HG02678 (cell line): ENCODE measurements around the gene THOP1.

ENCODE experiments used
- ATAC-seq: cut with Tn5 transposase; IDR thresholded peaks from one replicate; pipeline ENCODE4 v1.9.1; 2021; ENCODE audit warnings: mild to moderate bottlenecking, moderate library complexity; ENCODE audit not compliant: unreplicated experiment

THOP1 gene

DNA sequence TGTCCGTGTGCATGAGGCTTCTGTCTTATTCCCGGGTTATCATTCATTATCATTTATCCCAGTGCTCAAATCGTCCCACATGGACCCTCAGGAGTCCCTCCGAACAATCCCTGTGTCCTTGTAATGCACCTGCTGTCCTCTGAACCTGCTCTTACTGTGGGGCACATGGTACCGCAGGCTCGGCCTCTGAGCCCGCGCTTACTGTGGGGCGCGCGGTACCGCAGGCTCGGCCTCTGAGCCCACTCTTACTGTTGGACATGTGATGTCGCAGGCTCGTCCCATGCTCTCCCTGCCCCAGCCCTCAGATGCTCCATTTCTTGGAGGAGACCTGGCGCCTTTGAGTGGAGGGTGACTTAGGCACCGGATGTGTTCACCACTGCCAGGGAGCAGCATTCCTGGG, 17.5 kb downstream of the THOP1 start:
- no peak for ATAC-seq

DNA sequence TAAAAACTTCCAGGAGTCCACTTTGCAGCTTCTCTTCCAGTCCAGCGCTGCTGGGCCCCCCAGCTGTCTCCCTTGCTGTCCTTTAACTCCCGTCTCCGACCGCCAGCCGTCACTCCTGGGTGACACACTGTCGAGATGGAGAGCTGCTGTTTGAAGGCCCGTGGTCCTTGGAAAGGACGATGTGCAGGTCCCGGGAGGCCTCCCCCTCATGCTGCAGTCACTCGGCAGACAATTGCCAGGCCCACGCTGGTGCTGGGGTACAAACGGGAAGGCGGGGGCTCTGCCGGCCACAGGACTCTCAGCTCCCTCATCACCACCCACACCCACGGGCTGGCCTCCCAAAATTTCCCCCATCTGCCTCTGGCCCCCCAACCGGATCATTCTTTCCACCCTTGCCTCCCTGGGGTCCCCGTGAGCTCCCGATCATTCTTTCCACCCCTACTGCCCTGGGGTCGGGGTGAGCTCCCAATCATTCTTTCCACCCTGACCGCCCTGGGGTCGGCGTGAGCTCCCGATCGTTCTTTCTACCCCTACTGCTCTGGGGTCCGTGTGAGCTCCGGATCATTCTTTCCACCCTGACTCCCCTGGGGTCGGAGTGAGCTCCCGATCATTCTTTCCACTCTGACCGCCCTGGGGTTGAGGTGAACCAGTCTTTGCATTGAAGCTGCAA, 18.3 kb downstream of the THOP1 start:
- ATAC-seq = no peak

DNA sequence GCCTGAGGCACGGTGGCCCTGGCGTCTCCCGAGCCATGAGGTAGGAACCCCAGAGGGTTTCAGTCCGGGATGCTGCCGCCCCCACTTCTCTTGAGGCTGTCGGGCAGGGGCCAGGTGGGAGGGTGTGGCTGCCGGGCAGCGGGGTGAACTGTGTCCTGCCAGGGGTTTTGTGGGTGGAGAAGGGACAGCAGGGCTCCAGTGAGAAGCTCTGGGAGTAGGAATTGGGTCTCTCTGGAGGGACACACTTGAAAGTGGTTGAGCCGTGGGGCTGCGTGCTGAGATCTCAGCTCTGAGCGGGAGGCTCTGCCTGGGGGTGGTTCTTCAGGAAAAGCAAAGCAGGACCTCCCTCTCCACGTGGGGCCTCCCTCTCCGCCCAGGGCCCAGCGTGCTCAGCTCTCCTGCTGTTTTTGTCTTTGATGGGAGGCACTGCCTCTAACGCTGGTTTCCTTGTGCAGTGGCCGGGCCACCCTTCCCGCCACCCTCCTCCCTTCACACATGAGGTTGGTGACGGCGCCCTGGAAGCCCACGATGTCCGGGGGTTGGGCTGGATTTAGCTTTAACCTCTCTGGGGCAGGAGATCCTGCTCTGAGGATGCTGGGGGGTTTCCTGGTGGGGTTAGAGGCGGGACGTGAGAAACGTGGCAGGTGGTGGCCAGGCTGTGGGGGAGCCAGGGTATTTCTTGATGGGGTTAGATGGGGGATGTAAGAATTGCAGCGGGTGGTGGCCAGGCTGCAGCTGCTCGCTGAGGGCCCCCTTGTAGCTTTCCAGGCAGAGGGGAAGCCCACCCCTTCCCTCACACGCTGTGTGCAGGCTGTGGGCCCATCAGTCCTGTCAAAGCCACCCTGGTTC, 19.1 kb downstream of the THOP1 start:
- no peak for ATAC-seq

DNA sequence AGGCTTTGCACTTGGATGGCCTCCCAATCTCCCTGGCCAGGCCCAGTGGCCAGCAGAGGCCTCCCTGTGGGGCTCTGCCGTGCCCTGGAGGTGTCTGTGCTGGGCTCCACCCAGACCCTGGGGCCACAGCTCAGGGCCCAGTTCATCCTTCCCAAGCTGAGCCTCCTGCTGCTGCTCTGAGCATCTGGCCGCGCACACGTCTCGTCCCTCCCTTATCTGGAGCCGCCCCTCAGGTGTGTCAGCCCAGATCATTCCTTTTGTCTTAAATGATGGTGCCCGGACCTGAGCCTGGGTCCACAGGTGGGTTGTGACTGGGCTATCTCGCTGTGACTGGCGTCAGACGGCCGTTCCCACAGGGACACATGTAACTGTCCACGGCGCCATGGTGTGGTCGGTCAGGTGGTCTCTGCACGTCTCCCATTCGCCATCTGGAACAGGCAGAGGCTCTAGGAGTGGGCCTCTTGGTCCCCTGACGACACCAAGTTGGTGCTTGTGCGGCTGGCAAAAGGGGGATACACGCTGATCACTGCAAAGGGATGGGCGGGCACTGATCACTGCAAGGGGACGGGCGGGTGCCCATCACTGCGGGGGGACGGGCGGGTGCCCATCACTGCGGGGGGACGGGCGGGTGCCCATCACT, 20.1 kb downstream of the THOP1 start:
- no peak for ATAC-seq

DNA sequence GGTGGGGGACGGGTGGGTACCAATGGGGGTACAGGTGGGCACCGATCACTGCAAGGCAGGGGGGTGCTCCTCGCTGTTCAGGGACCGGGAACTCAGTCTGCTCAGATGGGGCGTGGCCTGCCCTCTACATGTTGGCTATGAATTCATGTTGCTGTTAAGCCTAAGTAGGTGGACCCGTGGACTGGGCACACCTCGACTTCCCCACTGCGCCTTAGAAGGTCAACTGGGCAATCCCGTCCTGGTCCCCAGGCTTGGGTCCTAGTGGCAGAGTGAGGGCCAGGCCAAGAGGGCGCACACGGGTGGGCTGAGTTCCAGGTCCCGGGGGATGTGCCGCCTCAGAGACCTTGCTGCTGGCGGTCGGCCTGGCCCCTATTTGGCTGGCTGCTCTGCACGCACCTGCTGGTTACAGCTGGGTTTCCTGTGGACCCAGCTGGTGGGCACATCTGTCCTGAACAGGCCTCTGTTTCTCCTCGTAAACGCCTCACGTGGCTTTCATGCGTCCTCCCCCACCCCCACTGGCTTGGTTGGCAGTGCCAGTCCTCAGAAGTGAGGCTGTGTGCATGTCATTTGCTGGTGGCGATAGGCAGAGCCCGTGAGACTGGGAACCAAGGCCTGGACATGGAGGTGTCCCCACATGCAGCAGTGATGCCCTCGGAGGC, 20.8 kb downstream of the THOP1 start:
- no peak for ATAC-seq

DNA sequence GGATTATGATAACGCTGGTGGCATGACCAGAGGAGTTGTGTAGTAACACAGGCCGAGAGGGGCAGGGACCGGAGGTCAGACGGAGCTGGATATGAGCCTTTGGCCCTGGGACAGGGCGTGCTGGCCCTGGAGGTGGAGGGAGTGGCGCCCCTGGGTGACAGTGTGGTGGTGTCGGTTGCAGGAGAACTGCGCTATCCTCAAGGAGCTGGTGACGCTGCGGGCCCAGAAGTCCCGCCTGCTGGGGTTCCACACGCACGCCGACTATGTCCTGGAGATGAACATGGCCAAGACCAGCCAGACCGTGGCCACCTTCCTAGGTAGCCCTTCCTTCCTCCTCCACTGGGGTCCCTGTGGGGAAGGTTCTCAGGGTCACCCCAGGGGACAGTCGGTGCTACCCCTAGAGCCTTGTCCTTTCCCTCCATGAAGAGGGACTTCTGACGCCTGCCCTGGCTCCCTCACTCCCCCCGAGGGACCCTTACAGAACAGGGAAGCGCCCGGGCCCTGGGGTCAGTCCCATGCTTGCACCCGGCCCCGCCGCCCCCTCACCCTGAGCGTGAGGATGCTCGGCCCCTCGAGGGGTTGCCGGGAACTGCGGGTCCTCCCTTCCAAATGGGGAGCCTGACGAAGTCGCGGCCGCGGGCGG, 21.6 kb downstream of the THOP1 start:
- no peak for ATAC-seq

DNA sequence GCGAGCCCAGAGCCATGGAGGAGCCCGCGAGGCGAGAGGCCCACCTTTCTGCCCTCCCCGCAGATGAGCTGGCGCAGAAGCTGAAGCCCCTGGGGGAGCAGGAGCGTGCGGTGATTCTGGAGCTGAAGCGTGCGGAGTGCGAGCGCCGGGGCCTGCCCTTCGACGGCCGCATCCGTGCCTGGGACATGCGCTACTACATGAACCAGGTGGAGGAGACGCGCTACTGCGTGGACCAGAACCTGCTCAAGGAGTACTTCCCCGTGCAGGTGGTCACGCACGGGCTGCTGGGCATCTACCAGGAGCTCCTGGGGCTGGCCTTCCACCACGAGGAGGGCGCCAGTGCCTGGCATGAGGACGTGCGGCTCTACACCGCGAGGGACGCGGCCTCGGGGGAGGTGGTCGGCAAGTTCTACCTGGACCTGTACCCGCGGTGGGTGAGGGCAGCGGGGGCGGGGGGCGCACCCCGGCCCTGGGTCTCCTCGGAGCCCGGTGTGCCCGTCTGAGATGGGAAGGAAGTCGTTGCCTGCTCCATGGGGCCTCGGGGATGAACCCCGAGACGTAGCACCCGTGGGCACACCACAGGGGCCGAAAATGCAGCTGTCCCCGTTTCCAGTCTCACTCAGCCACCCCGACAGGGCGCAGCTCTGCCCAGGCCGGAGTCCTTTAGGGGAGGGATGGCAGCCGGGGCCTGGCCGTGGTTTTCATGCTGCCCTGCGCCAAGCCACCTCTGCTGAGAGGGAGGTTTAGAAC, 22.3 kb downstream of the THOP1 start:
- ATAC-seq = no peak

DNA sequence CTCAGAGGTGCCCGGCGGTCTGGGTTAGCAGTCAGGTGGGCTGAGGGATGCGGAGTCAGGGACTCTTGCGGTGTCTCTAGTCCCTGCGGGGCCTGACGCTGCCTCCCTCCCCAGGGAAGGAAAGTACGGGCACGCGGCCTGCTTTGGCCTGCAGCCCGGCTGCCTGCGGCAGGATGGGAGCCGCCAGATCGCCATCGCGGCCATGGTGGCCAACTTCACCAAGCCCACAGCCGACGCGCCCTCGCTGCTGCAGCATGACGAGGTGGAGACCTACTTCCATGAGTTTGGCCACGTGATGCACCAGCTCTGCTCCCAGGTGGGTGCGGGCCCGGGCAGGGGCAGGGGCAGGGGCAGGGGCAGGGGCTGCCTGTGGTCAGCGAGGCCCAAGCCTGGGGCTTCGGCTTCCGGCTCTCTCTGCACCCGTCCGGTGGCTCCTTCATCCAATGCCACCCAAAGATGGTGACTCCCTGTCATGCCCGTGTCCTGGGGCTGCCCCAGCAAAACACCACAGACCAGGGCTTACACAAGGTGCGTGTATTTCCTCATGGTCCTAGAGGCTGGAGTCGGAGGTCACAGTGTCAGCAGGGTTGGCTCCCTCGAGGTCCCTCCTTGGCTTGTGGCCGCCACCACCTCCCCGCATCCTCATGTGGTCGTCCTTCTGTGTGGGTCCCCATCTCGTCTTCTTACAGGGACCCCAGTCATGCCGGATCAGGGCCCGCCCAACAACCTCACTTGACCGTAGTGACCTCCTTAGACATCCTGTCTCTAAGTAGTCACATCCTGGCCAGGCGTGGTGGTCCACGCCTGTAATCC, 23.0 kb downstream of the THOP1 start:
- no peak for ATAC-seq

DNA sequence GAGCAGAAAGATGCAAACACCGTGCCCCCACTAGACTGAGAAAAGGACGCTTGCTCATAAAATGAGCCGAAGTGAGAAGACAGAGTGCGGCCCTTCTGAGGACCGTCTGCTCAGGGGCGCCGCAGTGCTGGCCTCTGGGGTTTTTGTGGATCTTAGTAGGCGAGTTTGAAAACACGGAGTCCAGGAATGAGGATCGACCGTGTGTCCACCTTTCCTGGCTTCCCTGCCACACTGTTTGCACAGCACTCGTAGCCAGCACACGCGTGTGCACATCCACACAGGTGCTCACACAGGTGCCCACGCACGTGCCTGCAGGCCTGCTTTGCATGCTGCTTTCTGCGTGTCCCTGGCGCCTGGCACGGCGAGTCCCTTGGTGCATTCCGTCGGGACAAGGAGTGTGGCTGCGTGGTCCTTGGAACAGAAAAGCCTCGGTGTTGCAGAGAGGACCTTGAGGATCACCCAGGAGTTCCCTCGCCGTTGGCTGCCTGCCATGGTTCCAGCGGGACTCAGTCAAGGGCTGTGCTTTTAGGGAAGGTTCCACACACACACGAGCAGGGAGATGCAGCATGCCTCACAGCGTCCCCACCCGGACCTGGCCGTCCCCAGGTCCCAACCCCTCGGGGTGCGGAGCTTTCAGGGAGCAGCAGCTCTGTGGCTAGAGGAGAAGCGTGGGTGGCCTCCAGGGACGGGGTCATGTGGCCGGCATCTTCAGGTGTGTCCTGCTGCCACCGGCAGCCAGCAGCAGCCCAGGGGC, 24.3 kb downstream of the THOP1 start:
- ATAC-seq = no peak

DNA sequence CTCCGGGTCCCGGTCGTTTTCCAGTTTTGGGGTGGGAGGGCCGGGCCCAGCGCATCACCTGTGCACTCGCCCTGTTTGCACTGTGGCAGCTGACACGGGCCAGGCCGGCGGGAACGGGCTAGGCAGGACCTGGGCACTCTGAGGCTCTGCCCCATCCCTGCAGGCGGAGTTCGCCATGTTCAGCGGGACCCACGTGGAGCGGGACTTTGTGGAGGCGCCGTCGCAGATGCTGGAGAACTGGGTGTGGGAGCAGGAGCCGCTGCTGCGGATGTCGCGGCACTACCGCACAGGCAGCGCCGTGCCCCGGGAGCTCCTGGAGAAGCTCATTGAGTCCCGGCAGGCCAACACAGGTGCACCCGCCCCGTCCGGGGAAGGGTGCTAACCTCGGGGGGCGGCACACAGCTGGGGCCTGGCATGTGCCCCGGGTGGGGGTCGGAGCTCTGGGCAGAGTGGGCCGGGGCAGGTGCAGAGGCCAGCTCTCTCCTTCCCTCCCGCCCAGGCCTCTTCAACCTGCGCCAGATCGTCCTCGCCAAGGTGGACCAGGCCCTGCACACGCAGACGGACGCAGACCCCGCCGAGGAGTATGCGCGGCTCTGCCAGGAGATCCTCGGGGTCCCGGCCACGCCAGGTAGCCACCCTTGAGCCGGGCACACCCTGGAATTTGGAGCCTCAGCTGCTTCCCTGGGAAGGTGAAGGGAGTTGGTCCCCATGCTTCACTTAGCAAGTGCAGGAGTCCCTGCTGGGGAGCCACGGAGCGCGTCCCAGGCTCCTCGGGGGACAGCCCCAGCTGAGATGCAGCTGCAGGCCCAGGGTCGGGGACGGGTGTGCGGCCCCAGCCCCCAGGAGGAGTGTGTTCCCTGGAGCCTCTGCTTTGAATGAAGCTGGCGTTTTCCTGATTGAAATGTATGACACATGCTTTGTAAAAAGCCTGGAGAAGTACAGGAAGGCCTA, 25.1 kb downstream of the THOP1 start:
- ATAC-seq = no peak

DNA sequence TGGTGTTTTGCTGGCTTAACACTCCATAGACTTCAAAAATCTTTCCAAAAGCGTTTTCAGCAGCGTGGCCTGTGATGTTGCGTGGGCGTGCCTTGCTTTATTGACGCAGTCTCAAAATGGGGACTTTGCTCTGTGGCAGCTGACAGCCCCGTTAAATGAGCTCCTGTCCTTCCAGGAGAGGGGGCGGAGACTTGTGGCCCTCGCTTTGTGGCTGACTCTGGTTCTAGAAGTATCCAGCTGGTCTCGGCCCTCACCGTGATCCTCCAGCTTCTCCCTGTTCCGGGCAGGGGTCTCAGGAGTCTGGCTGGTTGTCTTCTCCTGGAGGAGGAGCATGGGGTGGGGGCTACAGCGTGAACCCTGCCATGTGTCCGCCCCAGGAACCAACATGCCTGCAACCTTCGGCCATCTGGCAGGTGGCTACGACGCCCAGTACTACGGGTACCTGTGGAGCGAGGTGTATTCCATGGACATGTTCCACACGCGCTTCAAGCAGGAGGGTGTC, 26.0 kb downstream of the THOP1 start:
- no peak for ATAC-seq

DNA sequence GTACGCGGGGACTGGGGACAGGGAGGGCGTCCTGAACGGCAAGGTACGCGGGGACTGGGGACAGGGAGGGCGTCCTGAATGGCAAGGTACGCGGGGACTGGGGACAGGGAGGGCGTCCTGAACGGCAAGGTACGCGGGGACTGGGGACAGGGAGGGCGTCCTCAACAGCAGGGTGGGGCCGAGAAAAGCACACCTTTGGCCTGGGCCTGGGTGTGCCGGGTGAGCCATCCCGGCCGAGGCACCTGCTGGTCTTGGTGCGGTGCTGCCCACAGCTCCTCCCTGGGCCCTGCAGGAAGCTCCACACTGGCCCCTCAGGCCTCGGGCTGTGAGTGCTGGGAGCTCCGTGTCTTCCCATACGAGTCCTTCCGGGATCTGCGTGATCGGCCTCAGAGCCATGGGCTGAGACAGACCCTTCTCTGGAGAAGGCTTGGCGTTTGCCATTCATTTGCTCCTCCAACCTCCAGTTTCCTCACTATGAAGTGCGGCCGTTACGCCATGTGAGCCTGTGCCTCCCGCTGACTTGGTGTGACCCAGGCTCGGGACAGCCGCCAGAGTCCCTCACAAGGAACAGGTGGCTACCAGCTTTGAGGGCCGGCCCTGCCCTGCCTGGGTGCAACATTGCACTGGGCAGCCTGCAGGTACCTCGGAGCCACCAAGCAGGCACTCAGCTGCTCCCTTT, 26.6 kb downstream of the THOP1 start:
- no peak for ATAC-seq

DNA sequence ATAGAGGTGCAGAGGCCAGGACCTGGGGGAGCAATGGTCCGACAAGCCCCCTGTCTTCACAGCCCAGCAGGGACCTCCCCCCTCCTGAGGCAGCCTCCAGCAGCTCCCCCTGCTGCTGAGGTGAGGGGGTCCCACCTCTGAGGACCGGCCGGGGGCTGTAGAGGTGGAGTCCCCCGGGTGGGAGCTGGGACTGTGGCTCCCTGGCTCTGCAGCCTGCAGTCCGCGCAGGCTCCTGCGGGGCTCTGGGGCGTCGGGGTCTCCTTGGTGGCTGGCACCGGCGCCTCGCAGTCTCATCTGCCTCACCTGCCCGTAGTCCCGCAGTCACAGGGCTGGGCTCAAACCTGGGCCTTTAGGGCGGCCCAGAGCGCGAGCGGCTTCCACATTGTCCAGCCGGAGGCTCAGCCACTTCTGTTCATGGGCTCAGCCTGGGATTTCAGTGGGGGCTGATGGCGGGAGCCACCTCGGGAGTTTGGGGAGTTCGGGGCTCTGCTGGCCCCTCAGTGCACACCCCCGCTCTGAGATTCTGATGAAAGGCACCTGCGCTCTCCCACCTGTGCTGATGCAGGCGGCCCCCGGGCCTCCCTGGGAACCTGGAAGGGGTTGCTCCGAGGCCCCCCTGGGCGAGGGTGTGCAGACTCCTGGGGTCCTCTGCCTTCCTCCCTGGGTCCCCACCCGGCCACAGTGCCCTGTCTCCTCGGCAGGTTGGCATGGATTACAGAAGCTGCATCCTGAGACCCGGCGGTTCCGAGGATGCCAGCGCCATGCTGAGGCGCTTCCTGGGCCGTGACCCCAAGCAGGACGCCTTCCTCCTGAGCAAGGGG, 27.3 kb downstream of the THOP1 start:
- no peak for ATAC-seq

DNA sequence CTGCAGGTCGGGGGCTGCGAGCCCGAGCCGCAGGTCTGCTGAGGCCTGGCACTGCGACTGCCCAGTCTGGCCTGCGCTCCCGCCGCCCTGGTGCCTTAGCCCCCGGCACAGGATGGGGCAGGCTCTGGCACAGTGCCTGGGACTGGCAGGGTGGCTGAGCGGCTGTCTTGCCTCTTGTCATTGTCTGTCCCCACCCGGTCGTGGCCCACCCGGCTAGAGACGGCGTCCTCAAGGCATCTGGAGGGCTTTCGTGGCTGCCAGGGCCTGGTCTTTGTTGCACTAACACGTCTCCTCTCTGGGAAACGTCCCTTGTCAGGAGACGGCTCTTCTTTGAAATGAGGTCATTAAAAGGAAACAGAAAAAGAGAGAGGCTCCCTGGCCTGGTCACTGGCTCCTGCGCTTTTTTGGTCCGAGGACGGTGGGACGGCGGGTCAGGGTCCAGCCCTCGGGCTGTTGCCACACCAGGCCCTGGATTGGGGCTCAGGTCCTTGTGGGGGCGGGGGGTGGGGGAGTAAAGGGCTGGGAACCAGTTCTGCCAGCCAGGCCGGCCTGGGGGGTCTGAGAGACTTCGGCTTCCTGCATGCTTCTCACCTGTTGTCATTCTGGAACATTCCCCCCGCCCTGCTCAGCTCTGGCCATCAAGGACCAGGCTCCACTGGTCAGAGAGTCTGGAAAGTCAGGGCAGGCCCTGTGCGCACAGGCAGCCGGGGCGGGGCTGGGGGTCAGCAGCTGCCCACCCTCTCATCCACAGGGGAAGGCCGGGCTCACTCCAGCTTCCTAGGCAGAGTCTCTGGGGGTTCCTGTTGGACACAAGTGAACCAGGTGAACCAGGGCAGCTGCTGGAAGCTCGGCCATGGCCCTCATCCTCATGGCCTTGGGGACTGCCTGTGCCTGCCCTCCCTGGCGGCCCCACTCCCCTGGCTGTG, 28.2 kb downstream of the THOP1 start:
- no peak for ATAC-seq

DNA sequence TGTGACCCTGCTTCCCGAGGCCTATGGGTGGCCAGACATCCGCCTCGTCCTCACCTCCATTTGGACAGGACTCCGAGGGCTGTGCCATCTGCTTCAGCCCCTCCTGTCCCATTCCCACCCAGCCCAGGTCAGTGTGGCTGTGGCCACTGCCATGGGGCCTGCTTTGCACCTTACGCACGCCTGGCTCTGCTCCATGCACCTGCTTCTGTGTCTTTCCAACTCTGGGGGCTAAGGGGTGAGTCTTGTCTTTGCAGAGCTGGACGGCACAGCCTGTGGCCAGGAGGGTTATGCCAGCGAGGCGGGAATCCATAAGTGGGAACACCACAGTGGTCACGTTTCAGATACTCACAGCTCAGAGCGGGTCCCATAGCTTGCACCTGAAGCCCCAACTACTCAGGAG, 29.1 kb downstream of the THOP1 start:
- no peak for ATAC-seq
